ACC112 (cell line): Measurements from ENCODE around the gene GPRC6A.
"Not testable (repeated sequence)": the region's sequence is repeated elsewhere in the genome, so short reads cannot be mapped to it uniquely, and the experiment has no call there.

ENCODE experiments used
- H2AFZ ChIP-seq: fragments of 200-600 bp; sonication (generic); one replicate; pipeline ENCODE4 v1.6.0; 2017; ENCODE audit warnings: antibody characterized with exemption, low read length; ENCODE audit not compliant: unreplicated experiment
- H3K27ac ChIP-seq: fragments of 200-600 bp; sonication (generic); 2 replicates; pipeline ENCODE4 v1.5.1; 2014; ENCODE audit warnings: low read depth, mild to moderate bottlenecking, antibody characterized with exemption, low read length, moderate library complexity
- H3K27me3 ChIP-seq: fragments of 200-600 bp; sonication (generic); 2 replicates; pipeline ENCODE4 v1.6.1; 2014; ENCODE audit warnings: mild to moderate bottlenecking, antibody characterized with exemption, low read length, moderate library complexity, mixed read lengths; ENCODE audit not compliant: insufficient read depth
- H3K36me3 ChIP-seq: fragments of 200-600 bp; sonication (generic); 2 replicates; pipeline ENCODE4 v1.6.1; 2016; ENCODE audit warnings: mild to moderate bottlenecking, antibody characterized with exemption, low read length, moderate library complexity, mixed read lengths; ENCODE audit not compliant: insufficient read depth
- H3K4me1 ChIP-seq: fragments of 200-600 bp; sonication (generic); one replicate; pipeline ENCODE4 v1.6.1; 2016; ENCODE audit warnings: low read length, mixed read lengths; ENCODE audit not compliant: insufficient read depth, unreplicated experiment, control insufficient read depth
- H3K4me3 ChIP-seq: fragments of 200-600 bp; sonication (generic); 2 replicates; pipeline ENCODE4 v1.5.1; 2014; ENCODE audit warnings: mild to moderate bottlenecking, low read depth, low read length
- H3K79me2 ChIP-seq: fragments of 200-600 bp; sonication (generic); one replicate; pipeline ENCODE4 v1.6.0; 2016; ENCODE audit warnings: low read length; ENCODE audit not compliant: control insufficient read depth, unreplicated experiment, insufficient read depth

GPRC6A gene

DNA sequence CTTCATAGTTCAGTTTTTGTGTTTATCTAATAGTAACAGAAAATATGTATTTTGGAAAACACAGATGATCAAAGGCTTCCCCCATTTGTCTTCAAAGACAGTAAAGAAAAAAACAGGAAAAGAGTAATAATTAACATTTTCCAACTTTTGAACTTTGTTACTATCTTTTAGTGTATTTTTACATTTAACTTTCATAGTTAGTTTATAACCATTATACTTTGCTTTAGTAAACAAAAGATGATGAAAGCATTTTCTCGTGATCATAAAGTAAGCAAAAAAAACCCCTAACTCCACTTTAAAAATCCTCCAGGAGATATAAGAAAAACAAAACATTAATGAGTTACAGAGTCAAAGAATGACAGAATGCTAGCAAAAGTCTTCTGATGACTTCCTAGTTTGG, 13.6 kb upstream of the GPRC6A start:
- Histone ChIP-seq H3K27ac (no peak overlapping the region), H3K4me1 (peaks cover 12% of the 10 kb centered on the region), H3K36me3 (no peaks in the 10 kb centered on the region), H2AFZ (no peak overlapping the region), H3K79me2 (no peaks in the 10 kb centered on the region), H3K27me3 (no peaks in the 10 kb centered on the region), H3K4me3 (no peak overlapping the region)

DNA sequence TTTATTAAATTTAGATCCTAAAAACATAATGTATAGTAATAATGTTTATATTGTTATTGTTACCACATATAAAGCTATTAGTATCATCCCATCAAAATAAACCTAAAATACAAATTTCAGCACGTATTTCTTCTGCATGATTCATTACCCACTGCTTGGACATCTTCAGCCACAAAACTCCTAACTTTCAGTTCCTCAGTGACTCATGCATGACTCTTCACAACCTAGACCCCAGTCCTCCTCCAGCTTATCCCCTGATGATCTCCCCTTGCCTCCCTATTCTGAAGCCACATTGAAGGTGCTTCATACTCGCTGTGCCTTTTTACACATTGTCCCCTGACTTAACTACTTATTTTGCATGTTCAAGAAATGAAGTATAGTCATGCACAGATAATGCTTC, 11.2 kb upstream of the GPRC6A start:
- Histone ChIP-seq H3K4me1 (peaks cover 12% of the 10 kb centered on the region), H3K4me3 (no peak overlapping the region), H3K27me3 (no peaks in the 10 kb centered on the region), H3K27ac (no peak overlapping the region), H3K36me3 (no peaks in the 10 kb centered on the region), H2AFZ (no peak overlapping the region), H3K79me2 (no peaks in the 10 kb centered on the region)

DNA sequence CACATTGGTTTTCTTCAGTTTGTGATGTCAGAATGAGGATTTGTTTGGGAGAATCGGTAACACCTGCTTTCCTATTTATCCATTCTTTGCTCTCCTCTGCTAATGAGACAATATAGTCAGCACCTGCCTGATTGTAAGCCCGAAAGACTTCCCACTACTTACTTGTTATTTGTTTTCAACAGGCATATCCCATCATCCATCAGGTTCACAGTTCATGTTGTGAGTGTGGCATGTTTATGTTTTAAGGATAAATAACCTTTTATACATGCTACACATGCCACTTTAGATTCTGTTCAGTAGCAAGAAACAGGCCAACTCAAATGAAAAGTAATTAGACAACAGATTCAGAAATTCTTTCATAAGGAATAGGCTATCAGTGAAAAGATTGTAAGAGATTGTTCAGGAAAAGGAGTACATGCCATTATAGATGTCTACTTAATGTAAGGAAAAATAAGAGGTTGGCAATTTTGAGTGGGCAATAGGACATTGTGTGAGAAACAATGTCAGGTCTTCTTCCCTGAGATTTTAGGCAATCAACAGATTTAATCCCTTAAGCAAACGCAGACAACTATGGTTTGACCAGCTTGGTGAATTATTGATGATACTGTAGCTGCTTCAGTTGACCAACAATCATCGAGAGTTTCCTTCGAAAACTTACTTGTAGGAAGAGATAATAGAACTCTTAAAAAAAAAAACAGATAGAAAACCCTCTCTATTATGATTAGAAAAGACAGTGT, 7.9 kb upstream of the GPRC6A start:
- Histone ChIP-seq H3K27me3 (peaks cover 6% of the 10 kb centered on the region; the same call in 1 of the 2 replicates), H3K4me3 (no peak overlapping the region), H2AFZ (no peak overlapping the region), H3K36me3 (no peaks in the 10 kb centered on the region), H3K27ac (no peak overlapping the region), H3K79me2 (no peaks in the 10 kb centered on the region), H3K4me1 (peaks cover 12% of the 10 kb centered on the region)

DNA sequence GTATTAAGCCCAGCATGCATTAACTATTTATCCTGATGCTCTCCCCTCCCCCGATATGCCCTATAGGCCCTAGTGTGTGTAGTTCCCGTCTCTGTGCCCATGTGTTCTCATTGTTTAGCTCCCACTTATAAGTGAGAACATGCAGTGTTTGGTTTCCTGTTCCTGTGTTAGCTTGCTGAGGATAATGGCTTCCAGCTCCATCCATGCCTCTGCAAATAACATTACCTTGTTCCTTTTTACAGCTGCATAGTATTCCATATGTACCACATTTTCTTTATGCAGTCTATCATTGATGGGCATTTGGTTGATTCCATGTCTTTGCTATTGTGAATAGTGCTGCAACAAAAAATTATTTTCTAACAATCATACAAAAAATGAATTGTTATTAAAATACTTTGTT, 5.6 kb upstream of the GPRC6A start:
- H3K4me1 ChIP-seq, H2AFZ ChIP-seq, H3K27ac ChIP-seq, H3K36me3 ChIP-seq, H3K79me2 ChIP-seq, H3K27me3 ChIP-seq, H3K4me3 ChIP-seq: not testable (repeated sequence)

DNA sequence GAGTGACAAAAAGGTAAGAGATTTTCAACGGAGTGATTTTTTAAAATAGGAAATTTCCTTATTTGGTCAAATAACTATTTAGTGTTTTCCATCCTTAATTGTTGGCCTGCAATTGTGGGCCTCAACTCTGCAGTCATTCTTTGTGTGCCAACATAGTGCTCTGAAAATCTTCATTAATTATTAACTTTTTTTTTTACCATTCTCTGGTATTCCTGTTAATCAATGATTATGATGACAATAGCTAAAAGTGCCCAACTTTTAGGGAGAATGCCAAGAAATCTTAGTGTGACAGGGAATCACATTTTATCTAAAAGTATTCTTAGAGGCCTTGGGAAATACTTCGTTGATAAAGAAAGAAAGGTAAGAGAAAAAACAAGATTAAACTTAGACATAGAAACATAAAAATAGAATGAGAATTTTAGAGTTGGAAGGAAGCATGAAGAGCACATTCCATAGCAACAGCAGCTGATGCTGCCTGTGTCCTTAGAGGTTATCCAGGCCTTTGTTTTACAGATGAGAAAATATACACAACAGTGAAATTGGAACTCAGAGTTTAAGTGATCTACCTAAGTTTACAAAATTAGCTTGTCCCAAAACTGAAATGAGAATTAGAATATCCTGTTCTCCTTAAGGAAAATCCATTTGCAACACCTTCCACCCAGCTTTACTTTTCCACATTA, 1.2 kb downstream of the GPRC6A start:
- Histone ChIP-seq H3K4me1 (no peaks in the 10 kb centered on the region), H3K79me2 (no peaks in the 10 kb centered on the region), H3K4me3 (no peak overlapping the region), H3K27ac (no peak overlapping the region), H2AFZ (no peak overlapping the region), H3K27me3 (no peaks in the 10 kb centered on the region), H3K36me3 (no peaks in the 10 kb centered on the region)

DNA sequence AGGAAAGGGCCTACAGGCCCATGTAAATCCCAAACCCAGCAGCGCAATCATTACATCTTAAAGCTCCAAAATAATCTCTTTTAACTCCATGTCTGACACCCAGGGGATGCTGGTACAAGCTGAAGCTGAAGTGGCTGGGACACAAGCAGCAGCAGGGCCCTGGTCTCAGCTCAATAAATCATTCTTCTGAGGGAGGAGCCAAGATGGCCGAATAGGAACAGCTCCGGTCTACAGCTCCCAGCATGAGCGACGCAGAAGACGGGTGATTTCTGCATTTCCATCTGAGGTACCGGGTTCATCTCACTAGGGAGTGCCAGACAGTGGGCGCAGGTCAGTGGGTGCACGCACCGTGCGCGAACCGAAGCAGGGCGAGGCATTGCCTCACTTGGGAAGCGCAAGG, 12.5 kb downstream of the GPRC6A start:
- not testable (repeated sequence) for H3K27me3 ChIP-seq, H2AFZ ChIP-seq, H3K4me1 ChIP-seq, H3K79me2 ChIP-seq, H3K36me3 ChIP-seq, H3K27ac ChIP-seq, H3K4me3 ChIP-seq

DNA sequence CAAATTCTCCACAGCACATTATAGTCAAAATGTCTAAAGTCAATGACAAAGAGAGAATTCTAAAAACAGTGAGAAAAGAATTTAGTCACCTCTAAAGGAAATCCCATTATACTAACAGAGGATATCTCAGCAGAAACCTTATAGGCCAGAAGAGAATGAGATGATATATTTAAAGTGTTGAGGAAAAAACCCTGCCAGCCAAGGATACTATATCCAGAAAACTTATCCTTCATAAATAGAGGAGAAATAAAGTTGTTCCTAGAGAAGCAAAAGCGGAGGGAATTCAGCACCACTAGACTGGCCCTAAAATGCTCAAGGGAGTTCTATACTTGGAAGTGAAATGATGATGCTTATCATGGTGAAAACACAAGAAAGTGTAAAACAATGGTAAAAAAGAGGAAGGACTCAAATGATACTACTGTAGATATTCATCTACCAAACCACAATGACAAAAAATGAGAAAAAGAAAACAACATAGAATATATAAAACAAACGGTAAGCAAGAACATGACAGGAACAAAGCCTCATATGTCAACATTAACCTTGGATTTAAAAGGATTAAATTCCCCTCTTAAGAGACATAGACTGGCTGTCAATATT, 16.7 kb downstream of the GPRC6A start:
- Histone ChIP-seq H3K27me3 (peaks cover 4% of the 10 kb centered on the region; the same call in 1 of the 2 replicates), H2AFZ (no peak overlapping the region)

DNA sequence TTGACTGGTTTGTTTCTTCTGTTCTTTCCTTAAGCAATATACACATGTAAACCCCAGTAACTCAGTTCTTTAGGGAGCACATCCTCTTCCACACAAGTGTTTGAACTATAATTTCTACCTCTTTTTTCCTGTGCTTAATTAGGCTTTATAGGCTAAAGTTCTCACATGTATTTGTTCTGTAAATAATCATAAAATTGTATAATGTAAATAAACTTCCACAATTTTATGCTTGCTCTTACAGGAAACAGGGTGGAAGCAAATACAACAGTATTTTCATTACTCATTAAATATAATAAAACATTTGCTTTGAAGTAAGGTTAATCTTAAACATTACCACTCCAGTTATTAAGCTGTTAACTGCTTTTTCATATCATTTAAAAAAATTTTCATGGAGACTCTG, 26.9 kb downstream of the GPRC6A start:
- Histone ChIP-seq H3K4me1 (no peaks in the 10 kb centered on the region), H3K27ac (no peak overlapping the region), H3K4me3 (no peak overlapping the region), H3K36me3 (no peaks in the 10 kb centered on the region), H2AFZ (no peak overlapping the region), H3K79me2 (no peaks in the 10 kb centered on the region), H3K27me3 (peaks cover 45% of the 10 kb centered on the region)

More for the DNA sequence above, 16.7 kb downstream of the GPRC6A start:
- Histone ChIP-seq H3K79me2 (no peaks in the 10 kb centered on the region), H3K36me3 (no peaks in the 10 kb centered on the region), H3K4me1 (no peaks in the 10 kb centered on the region), H3K4me3 (no peak overlapping the region), H3K27ac (no peak overlapping the region)

DNA sequence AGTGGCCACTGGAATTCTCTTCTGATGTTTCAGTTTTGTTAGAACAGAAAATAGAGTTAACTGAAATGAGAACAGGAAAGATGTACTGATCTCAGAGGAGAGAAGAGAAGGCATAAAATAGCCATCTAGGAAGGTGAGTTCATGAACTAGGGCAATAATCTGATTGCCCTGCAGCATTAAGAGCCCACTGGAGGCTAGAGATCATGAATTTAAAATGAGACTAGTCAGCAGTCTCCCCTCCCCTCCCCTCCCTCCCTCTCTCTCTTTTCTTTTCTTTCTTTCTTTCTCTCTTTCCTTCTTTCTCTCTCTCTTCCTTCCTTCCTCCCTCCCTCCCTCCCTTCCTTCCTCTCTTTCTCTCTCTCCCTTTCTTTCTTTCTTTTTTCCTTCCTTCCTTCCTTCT, 28.9 kb downstream of the GPRC6A start:
- Histone ChIP-seq H3K27me3 (peaks cover 31% of the 10 kb centered on the region; the same call in 1 of the 2 replicates), H2AFZ (no peak overlapping the region), H3K4me1 (no peaks in the 10 kb centered on the region), H3K4me3 (no peak overlapping the region), H3K79me2 (no peaks in the 10 kb centered on the region), H3K27ac (no peak overlapping the region), H3K36me3 (no peaks in the 10 kb centered on the region)

DNA sequence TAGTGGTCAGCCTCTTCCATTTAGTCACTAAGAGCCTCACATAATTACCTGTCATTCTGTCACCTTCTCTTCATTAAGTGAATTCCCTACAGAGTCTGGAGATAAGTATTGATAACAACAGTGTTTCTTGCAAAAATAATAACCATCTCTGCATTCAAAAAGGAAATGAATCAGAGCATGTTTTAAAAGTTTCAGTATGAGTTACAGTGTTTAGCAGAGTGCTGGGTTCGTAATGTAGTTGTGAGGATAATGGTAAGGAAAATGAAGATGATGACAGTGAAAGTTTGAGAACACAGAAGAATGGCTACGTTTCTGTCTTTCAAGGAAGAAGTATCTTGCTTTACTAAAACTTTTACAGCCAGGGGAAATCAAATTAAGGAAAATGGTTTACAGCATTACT, 31.3 kb downstream of the GPRC6A start:
- Histone ChIP-seq H3K4me3 (no peak overlapping the region), H3K27ac (no peak overlapping the region), H3K27me3 (peaks cover 22% of the 10 kb centered on the region; the same call in 1 of the 2 replicates), H3K4me1 (no peaks in the 10 kb centered on the region), H3K79me2 (no peaks in the 10 kb centered on the region), H2AFZ (no peak overlapping the region), H3K36me3 (no peaks in the 10 kb centered on the region)

DNA sequence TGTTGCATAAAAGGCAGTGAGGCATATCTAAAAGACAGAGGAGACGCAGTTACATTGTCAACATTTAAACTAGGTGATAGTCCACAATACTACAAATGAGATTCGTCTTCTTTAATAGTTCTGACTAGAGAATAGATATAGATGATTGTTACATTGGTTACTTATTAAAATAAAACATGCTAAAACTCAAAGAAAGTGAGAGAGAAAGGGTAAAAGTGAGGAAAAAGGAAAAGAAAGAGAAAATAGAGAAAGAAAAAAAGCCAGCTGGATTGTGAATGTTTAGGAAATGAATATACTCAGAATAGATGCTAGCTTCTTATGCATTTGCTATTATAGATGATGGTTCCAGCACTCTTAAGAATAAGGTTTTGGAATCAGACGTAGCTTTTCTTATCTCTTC, 35.7 kb downstream of the GPRC6A start:
- H3K36me3 ChIP-seq: no peaks in the 10 kb centered on the region
- peaks cover 42% of the 10 kb centered on the region for H3K27me3 ChIP-seq
- H3K27ac ChIP-seq: no peak overlapping the region
- no peak overlapping the region for H2AFZ ChIP-seq
- no peaks in the 10 kb centered on the region for H3K79me2 ChIP-seq
- no peaks in the 10 kb centered on the region for H3K4me1 ChIP-seq
- no peak overlapping the region for H3K4me3 ChIP-seq
